ENCODE data around the gene OGFOD1.

Gene OGFOD1

DNA sequence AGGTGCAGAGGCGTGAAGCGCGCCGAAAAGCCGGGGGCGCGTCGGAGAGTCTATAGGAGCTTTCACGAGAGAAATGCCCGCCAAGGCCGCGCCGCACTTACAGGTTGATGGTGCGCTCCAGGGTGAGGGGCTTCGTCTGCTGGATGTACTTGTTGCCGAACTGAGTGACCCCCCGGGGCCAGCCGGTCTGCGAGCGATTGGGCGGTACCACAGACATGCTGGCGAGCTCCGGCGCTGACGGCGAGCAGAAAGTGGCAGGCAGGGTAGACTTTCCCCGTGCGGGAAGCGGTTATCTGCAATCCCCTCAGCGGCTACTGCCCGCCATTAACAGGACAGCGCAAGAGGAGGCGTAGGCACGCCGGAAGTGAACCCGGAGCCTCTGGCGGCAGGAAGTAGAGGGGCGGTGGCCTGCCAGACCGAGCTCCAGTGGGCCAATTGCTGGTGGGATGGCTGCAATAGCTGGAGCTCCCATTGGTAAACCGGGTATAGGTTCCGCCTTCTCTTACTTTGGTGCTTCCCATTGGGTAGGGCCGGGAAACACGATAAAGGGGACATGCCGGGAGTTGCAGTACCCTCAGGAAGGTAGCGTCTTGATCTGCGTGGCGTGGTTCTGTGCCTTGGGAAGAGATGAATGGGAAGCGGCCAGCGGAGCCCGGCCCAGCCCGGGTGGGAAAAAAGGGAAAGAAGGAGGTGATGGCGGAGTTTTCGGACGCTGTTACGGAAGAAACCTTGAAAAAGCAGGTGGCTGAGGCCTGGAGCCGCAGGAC is at the start of gene OGFOD1, which contains the start of gene NUDT21:
Gene OGFOD1 (plus strand): TSS at position 569 of the 767 bp plus-strand sequence. CDS start 59 bp downstream, at position 628.
Gene NUDT21 (minus strand): TSS at position 347 of the 767 bp plus-strand sequence. CDS start 130 bp downstream, at position 217.
- peaks cover 41% of the 10 kb centered on the region for H3K4me1 Mint-ChIP-seq
- H3K27me3 Mint-ChIP-seq (ENCODE audit: low read depth, poor library complexity): no peaks in the 10 kb centered on the region
- H3K27ac Mint-ChIP-seq: peak within 1 kb of the TSS; percentile 98
- H3K9me3 Mint-ChIP-seq: no peaks in the 10 kb centered on the region
- H3K36me3 Mint-ChIP-seq (ENCODE audit: low read depth): peaks cover 23% of the 10 kb centered on the region
- DNase-seq: peak; percentile 86
- peak within 1 kb of the TSS; percentile 97 for H3K4me3 Mint-ChIP-seq
- no peak for TF ChIP-seq CTCF (IDR thresholded peaks at IDR 0.05)

- DNase-seq: no peak
- Mint-ChIP-seq H3K36me3 (ENCODE audit: low read depth) (peaks cover 66% of the 10 kb centered on the region), H3K27me3 (ENCODE audit: low read depth, poor library complexity) (no peaks in the 10 kb centered on the region), H3K4me3 (no peak overlapping the region), H3K27ac (no peak overlapping the region), H3K9me3 (no peaks in the 10 kb centered on the region), H3K4me1 (no peaks in the 10 kb centered on the region)
- no peak for TF ChIP-seq CTCF (IDR thresholded peaks at IDR 0.05)
Measured at GRCh38 chr16:56405977-56406672, 45.2 kb upstream of the OGFOD1 start.

GRCh38 chr16:56408379-56409098 is 42.8 kb upstream of the OGFOD1 start:
- Mint-ChIP-seq H3K4me1 (no peaks in the 10 kb centered on the region), H3K27me3 (ENCODE audit: low read depth, poor library complexity) (no peaks in the 10 kb centered on the region), H3K4me3 (no peak overlapping the region), H3K36me3 (ENCODE audit: low read depth) (peaks cover 74% of the 10 kb centered on the region), H3K9me3 (no peaks in the 10 kb centered on the region), H3K27ac (peak overlapping the region; percentile 44)
- TF ChIP-seq CTCF (IDR thresholded peaks at IDR 0.05): no peak
- no peak for DNase-seq

DNA sequence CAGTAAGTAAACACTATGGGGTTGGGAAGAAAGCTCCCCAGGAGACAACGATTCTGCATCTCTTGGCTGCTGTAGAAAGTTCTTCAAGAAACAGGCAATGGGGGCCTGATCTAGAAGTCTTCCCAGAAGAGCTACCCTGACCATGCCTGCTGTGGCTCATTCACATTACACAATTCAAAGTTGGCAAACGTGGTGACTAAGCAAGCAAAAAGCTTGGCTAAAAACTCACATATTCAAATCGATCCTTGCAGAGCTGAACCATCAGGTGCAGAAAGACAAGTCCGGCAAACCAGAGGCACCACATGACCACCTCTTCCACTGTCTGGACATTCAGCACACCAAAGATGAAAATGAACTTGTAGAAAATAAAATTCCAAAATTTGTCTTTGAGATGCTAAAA is 42.2 kb upstream of the OGFOD1 start:
- TF ChIP-seq CTCF (IDR thresholded peaks at IDR 0.05): no peak
- peaks cover 2% of the 10 kb centered on the region for H3K4me1 Mint-ChIP-seq
- DNase-seq: no peak
- no peak overlapping the region for H3K4me3 Mint-ChIP-seq
- no peak overlapping the region for H3K27ac Mint-ChIP-seq
- no peaks in the 10 kb centered on the region for H3K27me3 Mint-ChIP-seq (ENCODE audit: low read depth, poor library complexity)
- H3K9me3 Mint-ChIP-seq: no peaks in the 10 kb centered on the region
- H3K36me3 Mint-ChIP-seq (ENCODE audit: low read depth): peaks cover 79% of the 10 kb centered on the region

GRCh38 chr16:56411123-56411522 is 40.2 kb upstream of the OGFOD1 start:
- DNase-seq: no peak
- Mint-ChIP-seq H3K27ac (no peak overlapping the region), H3K36me3 (ENCODE audit: low read depth) (peaks cover 64% of the 10 kb centered on the region), H3K4me1 (peaks cover 19% of the 10 kb centered on the region), H3K27me3 (ENCODE audit: low read depth, poor library complexity) (no peaks in the 10 kb centered on the region), H3K9me3 (no peaks in the 10 kb centered on the region), H3K4me3 (no peak overlapping the region)
- TF ChIP-seq CTCF (IDR thresholded peaks at IDR 0.05): no peak

Data from nephron progenitor cell (in vitro differentiated cells).